HepG2 (cell line): ENCODE measurements around the gene RBM12. TPM values are rescaled to one million over a fixed set of nuclear protein-coding genes. Genes with fewer than 3 reads are reported as not detected.
A peak's percentile ranks its signal among the peaks of the same experiment; 100 is the strongest.

Source experiments
- ARNT2 ChIP-seq: sonication (generic); formaldehyde crosslinking; IDR thresholded peaks from 2 replicates; pipeline ENCODE4 v1.8.0; 2022; ENCODE audit warnings: mild to moderate bottlenecking, low read depth, missing genetic modification reagents, moderate library complexity
- ELK4 ChIP-seq: sonication (generic); formaldehyde crosslinking; IDR thresholded peaks from 2 replicates; pipeline ENCODE4 v1.9.0; 2021; ENCODE audit warnings: missing genetic modification reagents, borderline replicate concordance
- FIP1L1 ChIP-seq: fragments of 200-400 bp; formaldehyde crosslinking; IDR thresholded peaks from 2 replicates; pipeline ENCODE4 v1.6.1; 2018; ENCODE audit warnings: low read depth, mild to moderate bottlenecking, low read length, moderate library complexity, borderline replicate concordance; ENCODE audit not compliant: insufficient read depth
- HCFC1 ChIP-seq: fragments of 150-350 bp; IDR thresholded peaks from 2 replicates; pipeline ENCODE4 v1.6.1; 2014; ENCODE audit warnings: low read depth, low read length
- HDAC1 ChIP-seq: sonication (generic); formaldehyde crosslinking; IDR thresholded peaks from 2 replicates; pipeline ENCODE4 v1.5.1; 2020; ENCODE audit warnings: mild to moderate bottlenecking, missing genetic modification reagents
- HOMEZ ChIP-seq: IDR thresholded peaks from 2 replicates; pipeline ENCODE4 v1.6.1; 2016; ENCODE audit warnings: low read depth
- JUNB ChIP-seq: sonication (generic); formaldehyde crosslinking; IDR thresholded peaks from 2 replicates; pipeline ENCODE4 v1.8.0; 2022; ENCODE audit warnings: missing genetic modification reagents, mild to moderate bottlenecking, borderline replicate concordance
- PAX8 ChIP-seq: sonication (generic); formaldehyde crosslinking; IDR thresholded peaks from 2 replicates; pipeline ENCODE4 v1.8.0; 2022; ENCODE audit warnings: mild to moderate bottlenecking, missing genetic modification reagents, borderline replicate concordance
- ZFP1 ChIP-seq: IDR thresholded peaks from 2 replicates; pipeline ENCODE4 v1.6.1; 2016
- ZNF317 ChIP-seq: sonication (generic); formaldehyde crosslinking; IDR thresholded peaks from 2 replicates; pipeline ENCODE4 v1.5.0; 2020; ENCODE audit warnings: mild to moderate bottlenecking, missing genetic modification reagents
- ZNF337 ChIP-seq: sonication (generic); formaldehyde crosslinking; IDR thresholded peaks from 2 replicates; pipeline ENCODE4 v1.5.1; 2020; ENCODE audit warnings: missing genetic modification reagents, low read depth, mild to moderate bottlenecking, borderline replicate concordance
- ZNF879 ChIP-seq: sonication (generic); formaldehyde crosslinking; IDR thresholded peaks from 2 replicates; pipeline ENCODE4 v1.8.1; 2023; ENCODE audit warnings: missing genetic modification reagents
- polyA plus RNA-seq, 8 experiments: library from polyadenylated mRNA; depleted of rRNA in 3 of 8; stranded (reverse) in 7 of 8; unstranded in 1 of 8; fragments of >200 nt; fragmentation: Illumina TruSeq in 4 of 8; extraction: Trizol in 4 of 8; gene quantifications; 2 replicates each; pipeline versions ENCODE4 v1.2.1 to v1.2.3, GENCODE V29; 2011 to 2016; ENCODE audit warnings: low read depth in 4 of 8, missing spikeins in 1 of 8, mixed read lengths in 1 of 8; ENCODE audit not compliant: insufficient read depth in 1 of 8
- total RNA-seq, 5 experiments: library from RNA; depleted of rRNA; stranded (reverse); fragments of >200 nt; fragmentation: Illumina TruSeq; extraction: Trizol; gene quantifications; 2 replicates each; pipeline ENCODE4 v1.2.3, GENCODE V29; 2016; ENCODE audit warnings: low read depth in 1 of 5
- TF ChIP-seq, protein P1 (sequence below): sonication (generic); formaldehyde crosslinking; IDR thresholded peaks from 2 replicates; pipeline ENCODE4 v1.4.0; 2020; ENCODE audit warnings: missing genetic modification reagents, borderline replicate concordance
- TF ChIP-seq, protein P2 (sequence below): sonication (generic); formaldehyde crosslinking; IDR thresholded peaks from 2 replicates; pipeline ENCODE4 v1.4.0; 2020; ENCODE audit warnings: missing genetic modification reagents
- TF ChIP-seq, protein P3 (sequence below): sonication (generic); formaldehyde crosslinking; IDR thresholded peaks from 2 replicates; pipeline ENCODE4 v1.8.1; 2023; ENCODE audit warnings: missing genetic modification reagents, inconsistent platforms, borderline replicate concordance
- TF ChIP-seq, protein P4 (sequence below): sonication (generic); formaldehyde crosslinking; conservative IDR thresholded peaks from 2 replicates; pipeline ENCODE4 v1.4.0; 2020; ENCODE audit warnings: mild to moderate bottlenecking, missing genetic modification reagents, moderate library complexity
- TF ChIP-seq, protein P5 (sequence below), 2 experiments: fragments of 450-650 bp in 1 of 2; sonication (generic) in 1 of 2; formaldehyde crosslinking; IDR thresholded peaks; 2 replicates each; pipeline versions ENCODE4 v1.5.0 to v1.8.0; 2020 to 2022; ENCODE audit warnings: mild to moderate bottlenecking in 1 of 2, missing genetic modification reagents in 1 of 2

Gene RBM12
- total and polyA plus RNA-seq, 2 of the 13 experiments (the other 11 are each of a cell fraction or from before 2014, with no cell fraction given) = 97.9 to 104 TPM

GRCh38 chr20:35697696-35698297 lies 33.1 kb upstream of the RBM12 start (continued):
- no peak; the same call in 1 of the 2 replicates for TF ChIP-seq HOMEZ (CRISPR knock-in tag)
- TF ChIP-seq, protein P1, sequence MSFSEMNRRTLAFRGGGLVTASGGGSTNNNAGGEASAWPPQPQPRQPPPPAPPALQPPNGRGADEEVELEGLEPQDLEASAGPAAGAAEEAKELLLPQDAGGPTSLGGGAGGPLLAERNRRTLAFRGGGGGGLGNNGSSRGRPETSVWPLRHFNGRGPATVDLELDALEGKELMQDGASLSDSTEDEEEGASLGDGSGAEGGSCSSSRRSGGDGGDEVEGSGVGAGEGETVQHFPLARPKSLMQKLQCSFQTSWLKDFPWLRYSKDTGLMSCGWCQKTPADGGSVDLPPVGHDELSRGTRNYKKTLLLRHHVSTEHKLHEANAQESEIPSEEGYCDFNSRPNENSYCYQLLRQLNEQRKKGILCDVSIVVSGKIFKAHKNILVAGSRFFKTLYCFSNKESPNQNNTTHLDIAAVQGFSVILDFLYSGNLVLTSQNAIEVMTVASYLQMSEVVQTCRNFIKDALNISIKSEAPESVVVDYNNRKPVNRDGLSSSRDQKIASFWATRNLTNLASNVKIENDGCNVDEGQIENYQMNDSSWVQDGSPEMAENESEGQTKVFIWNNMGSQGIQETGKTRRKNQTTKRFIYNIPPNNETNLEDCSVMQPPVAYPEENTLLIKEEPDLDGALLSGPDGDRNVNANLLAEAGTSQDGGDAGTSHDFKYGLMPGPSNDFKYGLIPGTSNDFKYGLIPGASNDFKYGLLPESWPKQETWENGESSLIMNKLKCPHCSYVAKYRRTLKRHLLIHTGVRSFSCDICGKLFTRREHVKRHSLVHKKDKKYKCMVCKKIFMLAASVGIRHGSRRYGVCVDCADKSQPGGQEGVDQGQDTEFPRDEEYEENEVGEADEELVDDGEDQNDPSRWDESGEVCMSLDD (CRISPR knock-in tag) = no peak
- TF ChIP-seq, protein P2, sequence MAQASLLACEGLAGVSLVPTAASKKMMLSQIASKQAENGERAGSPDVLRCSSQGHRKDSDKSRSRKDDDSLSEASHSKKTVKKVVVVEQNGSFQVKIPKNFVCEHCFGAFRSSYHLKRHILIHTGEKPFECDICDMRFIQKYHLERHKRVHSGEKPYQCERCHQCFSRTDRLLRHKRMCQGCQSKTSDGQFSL (CRISPR knock-in tag) = no peak
- TF ChIP-seq ZNF317 (CRISPR knock-in tag) = peak; percentile 76
- TF ChIP-seq ARNT2 (CRISPR knock-in tag) = no peak
- TF ChIP-seq HCFC1 = 0 out of 2 replicates have a peak, but pooled peaks have one; percentile 27
- TF ChIP-seq, protein P3, sequence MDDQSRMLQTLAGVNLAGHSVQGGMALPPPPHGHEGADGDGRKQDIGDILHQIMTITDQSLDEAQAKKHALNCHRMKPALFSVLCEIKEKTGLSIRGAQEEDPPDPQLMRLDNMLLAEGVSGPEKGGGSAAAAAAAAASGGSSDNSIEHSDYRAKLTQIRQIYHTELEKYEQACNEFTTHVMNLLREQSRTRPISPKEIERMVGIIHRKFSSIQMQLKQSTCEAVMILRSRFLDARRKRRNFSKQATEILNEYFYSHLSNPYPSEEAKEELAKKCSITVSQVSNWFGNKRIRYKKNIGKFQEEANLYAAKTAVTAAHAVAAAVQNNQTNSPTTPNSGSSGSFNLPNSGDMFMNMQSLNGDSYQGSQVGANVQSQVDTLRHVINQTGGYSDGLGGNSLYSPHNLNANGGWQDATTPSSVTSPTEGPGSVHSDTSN = no peak
- TF ChIP-seq ZFP1 (CRISPR knock-in tag) = no peak
- TF ChIP-seq ZNF337 (CRISPR knock-in tag) = no peak
- no peak for TF ChIP-seq ELK4
- TF ChIP-seq JUNB (CRISPR knock-in tag) = no peak
- TF ChIP-seq PAX8 (CRISPR knock-in tag) = peak; percentile 64; the same call in 1 of the 2 replicates
- TF ChIP-seq FIP1L1 = no peak
- TF ChIP-seq, protein P4, sequence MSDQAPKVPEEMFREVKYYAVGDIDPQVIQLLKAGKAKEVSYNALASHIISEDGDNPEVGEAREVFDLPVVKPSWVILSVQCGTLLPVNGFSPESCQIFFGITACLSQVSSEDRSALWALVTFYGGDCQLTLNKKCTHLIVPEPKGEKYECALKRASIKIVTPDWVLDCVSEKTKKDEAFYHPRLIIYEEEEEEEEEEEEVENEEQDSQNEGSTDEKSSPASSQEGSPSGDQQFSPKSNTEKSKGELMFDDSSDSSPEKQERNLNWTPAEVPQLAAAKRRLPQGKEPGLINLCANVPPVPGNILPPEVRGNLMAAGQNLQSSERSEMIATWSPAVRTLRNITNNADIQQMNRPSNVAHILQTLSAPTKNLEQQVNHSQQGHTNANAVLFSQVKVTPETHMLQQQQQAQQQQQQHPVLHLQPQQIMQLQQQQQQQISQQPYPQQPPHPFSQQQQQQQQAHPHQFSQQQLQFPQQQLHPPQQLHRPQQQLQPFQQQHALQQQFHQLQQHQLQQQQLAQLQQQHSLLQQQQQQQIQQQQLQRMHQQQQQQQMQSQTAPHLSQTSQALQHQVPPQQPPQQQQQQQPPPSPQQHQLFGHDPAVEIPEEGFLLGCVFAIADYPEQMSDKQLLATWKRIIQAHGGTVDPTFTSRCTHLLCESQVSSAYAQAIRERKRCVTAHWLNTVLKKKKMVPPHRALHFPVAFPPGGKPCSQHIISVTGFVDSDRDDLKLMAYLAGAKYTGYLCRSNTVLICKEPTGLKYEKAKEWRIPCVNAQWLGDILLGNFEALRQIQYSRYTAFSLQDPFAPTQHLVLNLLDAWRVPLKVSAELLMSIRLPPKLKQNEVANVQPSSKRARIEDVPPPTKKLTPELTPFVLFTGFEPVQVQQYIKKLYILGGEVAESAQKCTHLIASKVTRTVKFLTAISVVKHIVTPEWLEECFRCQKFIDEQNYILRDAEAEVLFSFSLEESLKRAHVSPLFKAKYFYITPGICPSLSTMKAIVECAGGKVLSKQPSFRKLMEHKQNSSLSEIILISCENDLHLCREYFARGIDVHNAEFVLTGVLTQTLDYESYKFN (CRISPR knock-in tag) = peak; percentile 39; the same call in 1 of the 2 replicates
- TF ChIP-seq HDAC1 (CRISPR knock-in tag) = no peak
- TF ChIP-seq, protein P5, sequence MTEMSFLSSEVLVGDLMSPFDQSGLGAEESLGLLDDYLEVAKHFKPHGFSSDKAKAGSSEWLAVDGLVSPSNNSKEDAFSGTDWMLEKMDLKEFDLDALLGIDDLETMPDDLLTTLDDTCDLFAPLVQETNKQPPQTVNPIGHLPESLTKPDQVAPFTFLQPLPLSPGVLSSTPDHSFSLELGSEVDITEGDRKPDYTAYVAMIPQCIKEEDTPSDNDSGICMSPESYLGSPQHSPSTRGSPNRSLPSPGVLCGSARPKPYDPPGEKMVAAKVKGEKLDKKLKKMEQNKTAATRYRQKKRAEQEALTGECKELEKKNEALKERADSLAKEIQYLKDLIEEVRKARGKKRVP (CRISPR knock-in tag; IDR thresholded peaks at IDR 0.05) = no peak
- TF ChIP-seq ZNF879 = no peak
